HepG2 (cell line): Measurements from ENCODE around the gene NDUFB6. TPM values are rescaled to one million over a fixed set of nuclear protein-coding genes. Genes with fewer than 3 reads are reported as not detected.

Experiments
- AHDC1 ChIP-seq: sonication (generic); formaldehyde crosslinking; IDR thresholded peaks from 2 replicates; pipeline ENCODE4 v1.5.1; 2020; ENCODE audit warnings: mild to moderate bottlenecking, missing genetic modification reagents, borderline replicate concordance
- ARID2 ChIP-seq: sonication (generic); formaldehyde crosslinking; IDR thresholded peaks from 2 replicates; pipeline ENCODE4 v1.8.1; 2022; ENCODE audit warnings: mild to moderate bottlenecking, missing genetic modification reagents, borderline replicate concordance
- ARID5B ChIP-seq: IDR thresholded peaks from 2 replicates; pipeline ENCODE4 v1.4.0; 2020; ENCODE audit warnings: mild to moderate bottlenecking, missing genetic modification reagents
- ETV5 ChIP-seq: IDR thresholded peaks from 2 replicates; pipeline ENCODE4 v1.6.1; 2018; ENCODE audit warnings: missing biosample characterization, missing genetic modification reagents, inconsistent platforms, borderline replicate concordance
- FOXA1 ChIP-seq, 2 experiments: fragments of 450-650 bp in 1 of 2; sonication (generic) in 1 of 2; formaldehyde crosslinking in 1 of 2; IDR thresholded peaks; 2 replicates each; pipeline versions ENCODE4 v1.4.0 to v1.6.1; 2016 to 2020; ENCODE audit warnings: missing genetic modification reagents in 1 of 2
- MBNL3 ChIP-seq: fragments of 250-450 bp; sonication (Bioruptor Pico); conservative IDR thresholded peaks from 2 replicates; pipeline ENCODE4 v1.8.0; 2022; ENCODE audit warnings: mild to moderate bottlenecking, inconsistent platforms
- MEIS1 ChIP-seq: sonication (generic); formaldehyde crosslinking; IDR thresholded peaks from 2 replicates; pipeline ENCODE4 v1.9.0; 2021; ENCODE audit warnings: mild to moderate bottlenecking, missing genetic modification reagents, moderate library complexity, borderline replicate concordance
- RFX1 ChIP-seq: fragments of 450-650 bp; IDR thresholded peaks from 2 replicates; pipeline ENCODE4 v1.6.1; 2017
- SETDB1 ChIP-seq: sonication (generic); formaldehyde crosslinking; IDR thresholded peaks from 2 replicates; pipeline ENCODE4 v1.5.1; 2020; ENCODE audit warnings: missing genetic modification reagents, mild to moderate bottlenecking, borderline replicate concordance
- TERF1 ChIP-seq: sonication (generic); formaldehyde crosslinking; IDR thresholded peaks from 2 replicates; pipeline ENCODE4 v1.8.0; 2022; ENCODE audit warnings: mild to moderate bottlenecking, missing genetic modification reagents, moderate library complexity
- TFAP4 ChIP-seq: sonication (generic); IDR thresholded peaks from 2 replicates; pipeline ENCODE4 v1.6.1; 2016; ENCODE audit warnings: low read depth, borderline replicate concordance
- ZMYM3 ChIP-seq: sonication (generic); formaldehyde crosslinking; IDR thresholded peaks from 2 replicates; pipeline ENCODE4 v1.5.1; 2020; ENCODE audit warnings: mild to moderate bottlenecking, missing genetic modification reagents
- ZNF160 ChIP-seq: sonication (generic); formaldehyde crosslinking; IDR thresholded peaks from 2 replicates; pipeline ENCODE4 v1.8.0; 2022; ENCODE audit warnings: mild to moderate bottlenecking, inconsistent platforms, missing genetic modification reagents
- ZNF296 ChIP-seq: sonication (generic); formaldehyde crosslinking; conservative IDR thresholded peaks from 2 replicates; pipeline ENCODE4 v1.5.0; 2020; ENCODE audit warnings: mild to moderate bottlenecking, missing genetic modification reagents
- ZNF430 ChIP-seq: sonication (generic); formaldehyde crosslinking; IDR thresholded peaks from 2 replicates; pipeline ENCODE4 v1.9.0; 2021; ENCODE audit warnings: mild to moderate bottlenecking, missing genetic modification reagents
- ZNF564 ChIP-seq: sonication (generic); formaldehyde crosslinking; IDR thresholded peaks from 2 replicates; pipeline ENCODE4 v1.8.1; 2023; ENCODE audit warnings: mild to moderate bottlenecking, missing genetic modification reagents
- ZNF816 ChIP-seq: sonication (generic); formaldehyde crosslinking; IDR thresholded peaks from 2 replicates; pipeline ENCODE4 v1.8.0; 2022; ENCODE audit warnings: missing genetic modification reagents, mild to moderate bottlenecking, borderline replicate concordance
- polyA plus RNA-seq, 8 experiments: library from polyadenylated mRNA; depleted of rRNA in 3 of 8; stranded (reverse) in 7 of 8; unstranded in 1 of 8; fragments of >200 nt; fragmentation: Illumina TruSeq in 4 of 8; extraction: Trizol in 4 of 8; gene quantifications; 2 replicates each; pipeline versions ENCODE4 v1.2.1 to v1.2.3, GENCODE V29; 2011 to 2016; ENCODE audit warnings: low read depth in 4 of 8, missing spikeins in 1 of 8, mixed read lengths in 1 of 8; ENCODE audit not compliant: insufficient read depth in 1 of 8
- total RNA-seq, 5 experiments: library from RNA; depleted of rRNA; stranded (reverse); fragments of >200 nt; fragmentation: Illumina TruSeq; extraction: Trizol; gene quantifications; 2 replicates each; pipeline ENCODE4 v1.2.3, GENCODE V29; 2016; ENCODE audit warnings: low read depth in 1 of 5

Gene NDUFB6
- total and polyA plus RNA-seq, 2 of the 13 experiments (the other 11 are each of a cell fraction or from before 2014, with no cell fraction given), result 31.2 to 81.9 TPM

- no peak for TF ChIP-seq TERF1 (CRISPR knock-in tag)
- TF ChIP-seq RFX1, result no peak
- peak; percentile 69; the same call in 1 of the 2 replicates for TF ChIP-seq ARID2 (CRISPR knock-in tag)
- TF ChIP-seq MBNL3, result no peak
- TF ChIP-seq ZNF160 (CRISPR knock-in tag), result 0 out of 2 replicates have a peak, but pooled peaks have one; percentile 54
- no peak for TF ChIP-seq AHDC1 (CRISPR knock-in tag)
- TF ChIP-seq ZNF816 (CRISPR knock-in tag), result peak; percentile 85; the same call in 1 of the 2 replicates
- TF ChIP-seq ZMYM3, result peak; percentile 43; the same call in 1 of the 2 replicates
- TF ChIP-seq ZNF564 (CRISPR knock-in tag), result 0 out of 2 replicates have a peak, but pooled peaks have one; percentile 23
- TF ChIP-seq TFAP4, result no peak; the same call in 1 of the 2 replicates
- TF ChIP-seq ARID5B (CRISPR knock-in tag), result no peak
- peak; percentile 65 for TF ChIP-seq ETV5 (CRISPR knock-in tag)
- no peak for TF ChIP-seq ZNF296 (CRISPR knock-in tag)
- no peak for TF ChIP-seq SETDB1
- TF ChIP-seq MEIS1 (CRISPR knock-in tag), result no peak
- TF ChIP-seq FOXA1 (IDR thresholded peaks at IDR 0.05), result no peak
- TF ChIP-seq FOXA1 (CRISPR knock-in tag; IDR thresholded peaks at IDR 0.05), result 0 out of 2 replicates have a peak, but pooled peaks have one; percentile 40
- peak; percentile 77; the same call in 1 of the 2 replicates for TF ChIP-seq ZNF430 (CRISPR knock-in tag)
Observed at GRCh38 chr9:32526041-32526706, 46.8 kb downstream of the NDUFB6 start, which contains the start of gene RIGI (continued).
